NOMO-1 (cell line): ENCODE results near the gene LRRC27.

Experiments used
- DNase-seq, 2 experiments: peaks; one replicate each; lab custom pipeline; 2025; ENCODE audit not compliant: unreplicated experiment in 2 of 2; lab: John Stamatoyannopoulos, UW

LRRC27 gene

DNA sequence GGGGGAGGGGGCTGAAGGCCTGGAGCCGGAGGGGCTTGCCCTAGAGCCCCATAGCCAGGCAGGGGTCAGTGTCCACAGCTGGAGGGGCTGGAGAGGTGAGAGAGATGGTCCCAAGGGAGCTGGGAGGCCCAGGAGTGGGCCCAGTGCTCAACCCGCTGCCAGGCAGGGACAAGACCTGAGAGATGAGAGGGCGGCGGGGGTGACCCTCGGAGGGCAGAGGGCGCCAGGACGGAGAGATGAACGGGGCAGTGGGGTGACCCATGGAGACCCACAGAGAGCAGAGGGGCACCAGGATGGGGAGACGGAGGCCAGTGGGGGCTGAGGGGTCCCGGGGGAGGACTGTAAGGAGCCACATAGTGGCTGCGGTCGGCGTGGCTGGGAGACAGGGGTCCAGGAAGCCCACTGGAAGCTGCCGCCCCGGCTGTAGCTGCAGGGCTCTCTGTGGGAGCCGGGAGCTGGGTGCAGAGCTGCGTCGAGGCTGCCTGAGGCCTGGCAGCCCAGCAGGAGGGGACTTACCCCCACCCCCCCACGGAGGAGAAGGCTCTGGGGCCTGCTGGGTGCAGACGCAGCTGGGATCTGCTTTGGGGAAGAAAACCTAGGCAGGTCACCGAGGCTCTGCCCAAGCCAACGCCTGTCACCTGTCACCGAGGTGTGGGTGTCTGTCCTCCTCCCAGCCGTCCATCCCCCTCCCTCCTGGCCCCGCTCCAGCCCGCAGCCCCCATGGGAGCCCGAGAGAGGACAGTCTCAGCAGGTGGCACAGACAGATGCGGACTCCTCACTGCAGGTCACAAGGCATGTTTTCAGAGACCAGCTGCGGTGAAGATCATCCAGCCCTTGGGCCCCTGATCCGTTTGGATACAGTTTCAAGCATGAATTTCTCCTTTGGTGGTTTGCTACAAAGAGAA, 90.1 kb downstream of the LRRC27 start:
- DNase-seq = peak in 1 of 2 experiments; percentile 25

- peak; percentile 85 to 86 for DNase-seq
Observed at GRCh38 chr10:132422903-132423825, 91.2 kb downstream of the LRRC27 start.

GRCh38 chr10:132423966-132424861, 92.2 kb downstream of the LRRC27 start:
- DNase-seq = no peak

- DNase-seq = no peak
Observed at GRCh38 chr10:132425029-132425756, 93.2 kb downstream of the LRRC27 start.

GRCh38 chr10:132425757-132426155, 93.8 kb downstream of the LRRC27 start:
- no peak for DNase-seq

- DNase-seq = no peak
Observed at GRCh38 chr10:132427006-132427771, 95.2 kb downstream of the LRRC27 start.

DNA sequence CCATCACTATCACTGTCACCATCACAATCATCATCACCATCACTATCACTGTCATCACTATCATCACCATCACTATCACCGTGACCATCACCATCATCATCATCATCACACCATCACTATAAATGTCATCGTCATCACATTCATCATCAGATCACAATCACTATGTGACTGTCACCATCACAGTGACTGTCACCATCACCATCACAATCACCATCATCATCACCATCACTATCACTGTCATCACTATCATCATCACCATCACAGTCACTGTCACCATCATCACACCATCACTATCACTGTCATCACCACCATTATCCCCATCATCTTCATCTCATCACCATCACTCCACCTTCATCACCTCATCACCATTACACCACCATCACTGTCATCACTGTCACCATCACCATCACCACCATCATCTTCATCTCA, 96.0 kb downstream of the LRRC27 start:
- DNase-seq = no peak

DNA sequence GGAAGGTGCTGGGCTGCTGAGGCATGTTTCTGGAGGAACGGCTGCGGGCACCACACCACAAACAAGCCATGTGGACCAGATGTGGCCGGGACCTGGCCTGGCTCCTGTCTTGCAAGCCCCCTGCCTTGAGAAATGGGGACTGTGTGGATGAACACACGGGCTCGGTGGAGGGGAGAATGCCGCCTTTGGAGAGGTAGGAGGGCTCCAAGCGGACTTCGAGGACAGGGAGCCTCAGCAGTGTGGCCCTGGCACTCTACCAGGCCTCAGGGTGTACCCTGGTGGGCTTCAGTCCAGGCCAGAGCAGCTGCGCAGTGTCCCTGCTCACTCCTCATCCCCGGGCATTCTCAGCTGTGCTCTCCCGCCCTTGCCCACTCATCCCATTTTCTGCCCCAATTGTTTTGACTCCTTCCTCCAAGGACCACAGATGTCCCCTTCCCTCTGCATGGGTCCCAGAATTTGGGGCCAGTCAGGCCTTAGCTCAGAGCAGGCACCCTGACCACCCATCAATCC, 96.5 kb downstream of the LRRC27 start:
- DNase-seq = no peak
